ENCODE measurements around the gene SLC9A8.
"Not testable (repeated sequence)": the region's sequence is repeated elsewhere in the genome, so short reads cannot be mapped to it uniquely, and the experiment has no call there.

SLC9A8 gene

GRCh38 chr20:49853640-49854039, 41.0 kb downstream of the SLC9A8 start:
- DNase-seq = no peak

GRCh38 chr20:49854190-49854875, 41.7 kb downstream of the SLC9A8 start:
- no peak for DNase-seq

GRCh38 chr20:49856904-49857303, 44.3 kb downstream of the SLC9A8 start:
- no peak for DNase-seq

GRCh38 chr20:49858076-49858585, 45.5 kb downstream of the SLC9A8 start:
- DNase-seq = no peak

GRCh38 chr20:49859011-49859410, 46.4 kb downstream of the SLC9A8 start:
- DNase-seq = no peak

- DNase-seq = no peak
Measured at GRCh38 chr20:49859807-49860206, 47.2 kb downstream of the SLC9A8 start.

GRCh38 chr20:49861232-49861631, 48.6 kb downstream of the SLC9A8 start:
- not testable (repeated sequence) for DNase-seq

- DNase-seq = no peak
Measured at GRCh38 chr20:49862607-49863200, 50.1 kb downstream of the SLC9A8 start.

- no peak for DNase-seq
Measured at GRCh38 chr20:49863666-49864065, 51.0 kb downstream of the SLC9A8 start.

- no peak for DNase-seq
Measured at GRCh38 chr20:49865559-49865958, 52.9 kb downstream of the SLC9A8 start.

GRCh38 chr20:49866051-49866450, 53.4 kb downstream of the SLC9A8 start:
- no peak for DNase-seq

GRCh38 chr20:49867453-49868215, 55.0 kb downstream of the SLC9A8 start:
- DNase-seq = no peak

- DNase-seq = no peak
Measured at GRCh38 chr20:49868538-49868937, 55.9 kb downstream of the SLC9A8 start.

GRCh38 chr20:49868964-49869363, 56.3 kb downstream of the SLC9A8 start:
- no peak for DNase-seq

- no peak for DNase-seq
Measured at GRCh38 chr20:49870261-49870660, 57.6 kb downstream of the SLC9A8 start.

GRCh38 chr20:49871391-49871948, 58.8 kb downstream of the SLC9A8 start:
- no peak for DNase-seq

GRCh38 chr20:49872056-49872455, 59.4 kb downstream of the SLC9A8 start:
- no peak for DNase-seq

- no peak for DNase-seq
Measured at GRCh38 chr20:49874696-49875095, 62.1 kb downstream of the SLC9A8 start.

GRCh38 chr20:49877386-49877921, 64.8 kb downstream of the SLC9A8 start:
- DNase-seq = no peak

GRCh38 chr20:49878977-49879376, 66.3 kb downstream of the SLC9A8 start:
- DNase-seq = no peak

- DNase-seq = no peak
Measured at GRCh38 chr20:49880177-49880576, 67.5 kb downstream of the SLC9A8 start.

- DNase-seq = no peak
Measured at GRCh38 chr20:49880724-49881445, 68.3 kb downstream of the SLC9A8 start.
